IPS DF 4.7 (cell line): Measurements from ENCODE around the gene B4GALT6.

ENCODE experiments used
- DNase-seq: peaks from one replicate; pipeline ENCODE4 v3.0.0-alpha.2; 2013; ENCODE audit warnings: low spot score; ENCODE audit errors: extremely low read depth

Gene B4GALT6

GRCh38 chr18:31660763-31661162 is 23.6 kb downstream of the B4GALT6 start:
- DNase-seq, result no peak

- no peak for DNase-seq
Measured at GRCh38 chr18:31659576-31660177, 24.7 kb downstream of the B4GALT6 start.

- no peak for DNase-seq
Measured at GRCh38 chr18:31658670-31659575, 25.5 kb downstream of the B4GALT6 start.

- no peak for DNase-seq
Measured at GRCh38 chr18:31657823-31658669, 26.3 kb downstream of the B4GALT6 start.

GRCh38 chr18:31656754-31657153 is 27.6 kb downstream of the B4GALT6 start:
- no peak for DNase-seq

- no peak for DNase-seq
Measured at GRCh38 chr18:31655354-31655753, 29.0 kb downstream of the B4GALT6 start.

GRCh38 chr18:31652877-31653276 is 31.5 kb downstream of the B4GALT6 start:
- DNase-seq, result no peak

- DNase-seq, result no peak
Measured at GRCh38 chr18:31652357-31652756, 32.0 kb downstream of the B4GALT6 start.

- DNase-seq, result no peak
Measured at GRCh38 chr18:31651369-31651768, 33.0 kb downstream of the B4GALT6 start.

GRCh38 chr18:31649978-31650719 is 34.2 kb downstream of the B4GALT6 start:
- no peak for DNase-seq

- DNase-seq, result no peak
Measured at GRCh38 chr18:31649449-31649848, 34.9 kb downstream of the B4GALT6 start.

GRCh38 chr18:31648966-31649429 is 35.4 kb downstream of the B4GALT6 start:
- DNase-seq, result no peak

- DNase-seq, result no peak
Measured at GRCh38 chr18:31648458-31648857, 35.9 kb downstream of the B4GALT6 start.

- no peak for DNase-seq
Measured at GRCh38 chr18:31647127-31647753, 37.1 kb downstream of the B4GALT6 start.

GRCh38 chr18:31646332-31647126 is 37.9 kb downstream of the B4GALT6 start:
- no peak for DNase-seq

- no peak for DNase-seq
Measured at GRCh38 chr18:31645411-31645810, 39.0 kb downstream of the B4GALT6 start.

- no peak for DNase-seq
Measured at GRCh38 chr18:31643003-31643402, 41.4 kb downstream of the B4GALT6 start.

- DNase-seq, result no peak
Measured at GRCh38 chr18:31637445-31637844, 46.9 kb downstream of the B4GALT6 start.

- DNase-seq, result no peak
Measured at GRCh38 chr18:31636387-31636786, 48.0 kb downstream of the B4GALT6 start.

- DNase-seq, result no peak
Measured at GRCh38 chr18:31634331-31634713, 50.1 kb downstream of the B4GALT6 start.
